GM21723 (cell line): Measurements from ENCODE around the gene PHAF1.

Source experiments
- ATAC-seq: cut with Tn5 transposase; IDR thresholded peaks from one replicate; pipeline ENCODE4 v1.9.1; 2021; ENCODE audit warnings: mild to moderate bottlenecking, moderate library complexity; ENCODE audit not compliant: unreplicated experiment

PHAF1 gene

GRCh38 chr16:67109407-67110135, at the start of gene PHAF1:
Gene PHAF1, plus strand, starts transcription at chr16:67109941. Its CDS starts 235 bp downstream, at chr16:67110176.
- ATAC-seq = peak; percentile 82

GRCh38 chr16:67063008-67063407, 46.7 kb upstream of the PHAF1 start:
- no peak for ATAC-seq

GRCh38 chr16:67068212-67068753, 41.5 kb upstream of the PHAF1 start:
- no peak for ATAC-seq

DNA sequence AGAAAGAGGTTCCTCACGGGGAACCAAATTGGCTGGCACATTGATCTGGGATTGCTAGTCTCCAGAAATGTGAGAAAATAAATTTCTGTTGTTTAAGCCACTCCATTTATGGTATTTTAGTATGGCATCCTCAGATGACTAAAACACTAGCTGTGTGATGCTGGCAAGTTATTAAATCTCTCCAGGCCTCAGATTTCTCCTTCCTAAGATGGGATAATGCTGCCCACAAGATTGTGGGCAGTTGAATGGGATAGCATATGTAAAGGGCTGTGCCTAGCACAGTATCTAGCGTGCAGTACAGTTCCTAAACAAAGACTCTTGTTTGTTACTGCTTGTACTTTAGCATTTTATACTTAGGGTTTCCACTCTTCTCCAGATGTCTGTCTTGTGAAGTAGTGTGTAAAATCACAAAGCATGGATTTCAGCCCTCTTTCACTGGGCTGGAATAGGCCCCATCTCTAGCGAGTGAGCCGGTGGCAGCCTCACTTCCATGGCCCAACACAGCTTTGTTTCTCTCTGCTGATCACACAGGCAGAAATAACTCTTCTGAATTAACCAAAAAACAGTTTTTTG, 38.2 kb upstream of the PHAF1 start:
- no peak for ATAC-seq

DNA sequence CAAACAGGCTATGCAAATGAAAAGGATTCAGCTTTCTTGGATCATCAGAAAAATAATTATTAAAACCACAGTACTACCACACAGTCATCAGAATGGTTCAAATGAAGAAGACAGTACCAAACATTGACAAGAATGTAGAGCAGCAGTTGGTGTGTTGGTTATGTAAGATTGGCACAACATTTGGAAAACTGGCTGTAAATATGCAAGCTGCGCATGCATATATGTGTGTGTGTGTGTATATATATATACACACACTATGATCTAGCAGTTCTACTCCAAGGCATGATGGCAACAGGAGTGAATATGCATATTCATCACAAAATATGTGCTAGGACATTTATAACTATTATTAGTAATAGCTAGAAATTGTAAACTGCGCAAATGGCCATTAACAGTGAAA, 34.4 kb upstream of the PHAF1 start:
- no peak for ATAC-seq

DNA sequence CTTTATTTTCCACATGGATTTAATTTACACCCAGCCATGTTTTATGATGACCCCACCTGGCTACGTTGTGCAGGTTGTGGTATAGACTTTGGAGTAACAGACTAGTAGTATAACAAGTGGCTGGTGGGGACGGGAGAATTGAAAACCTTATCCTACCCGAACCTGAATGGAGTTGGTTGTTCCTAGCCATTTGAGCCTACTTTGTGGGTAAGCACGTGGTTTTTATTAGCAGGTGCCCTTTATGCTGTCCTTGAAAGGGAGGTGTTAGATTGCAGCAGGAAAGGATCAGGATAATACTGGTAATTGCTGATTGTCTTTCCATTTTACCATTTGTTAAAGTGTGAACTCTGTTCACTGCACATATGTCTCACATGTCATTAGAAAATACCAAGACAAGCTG, 31.9 kb upstream of the PHAF1 start:
- no peak for ATAC-seq

DNA sequence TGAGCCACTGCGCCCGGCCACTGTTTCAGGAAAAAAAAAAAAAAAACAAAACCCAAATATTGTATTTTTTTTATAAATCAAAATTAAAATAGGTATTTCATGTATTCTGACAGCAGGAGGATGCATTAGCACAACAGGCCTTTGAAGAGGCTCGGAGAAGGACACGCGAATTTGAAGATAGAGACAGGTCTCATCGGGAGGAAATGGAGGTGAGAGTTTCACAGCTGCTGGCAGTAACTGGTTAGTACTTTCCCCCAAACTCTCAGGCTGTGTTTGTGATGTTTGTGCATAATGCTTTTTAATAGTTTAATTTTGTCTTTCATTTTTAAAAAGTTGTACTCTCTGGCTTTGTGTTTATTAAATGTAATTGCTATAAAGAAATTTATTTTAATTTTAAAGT, 27.6 kb upstream of the PHAF1 start:
- no peak for ATAC-seq

DNA sequence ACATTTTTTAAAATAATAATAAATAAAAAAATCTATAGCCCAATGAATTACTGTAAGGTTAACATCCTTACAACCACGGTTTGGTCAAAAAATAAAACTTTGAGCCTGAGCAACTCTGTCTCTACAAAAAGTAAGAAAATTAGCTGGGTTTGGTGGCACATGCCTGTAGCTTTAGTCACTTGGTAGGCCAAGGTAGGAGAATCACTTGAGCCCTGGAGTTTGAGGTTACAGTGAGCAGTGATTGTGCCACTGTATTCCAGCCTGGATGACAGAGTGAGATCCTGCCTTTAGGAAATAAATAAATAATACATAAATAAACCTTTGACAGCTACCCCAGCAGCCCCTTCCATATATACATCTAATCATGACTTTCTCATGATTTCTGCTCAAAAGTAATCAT, 26.9 kb upstream of the PHAF1 start:
- ATAC-seq = no peak

GRCh38 chr16:67084345-67085028, 25.3 kb upstream of the PHAF1 start:
- ATAC-seq = peak; percentile 68

- no peak for ATAC-seq
Measured at GRCh38 chr16:67086822-67087221, 22.9 kb upstream of the PHAF1 start.

GRCh38 chr16:67087291-67087690, 22.4 kb upstream of the PHAF1 start:
- ATAC-seq = no peak

DNA sequence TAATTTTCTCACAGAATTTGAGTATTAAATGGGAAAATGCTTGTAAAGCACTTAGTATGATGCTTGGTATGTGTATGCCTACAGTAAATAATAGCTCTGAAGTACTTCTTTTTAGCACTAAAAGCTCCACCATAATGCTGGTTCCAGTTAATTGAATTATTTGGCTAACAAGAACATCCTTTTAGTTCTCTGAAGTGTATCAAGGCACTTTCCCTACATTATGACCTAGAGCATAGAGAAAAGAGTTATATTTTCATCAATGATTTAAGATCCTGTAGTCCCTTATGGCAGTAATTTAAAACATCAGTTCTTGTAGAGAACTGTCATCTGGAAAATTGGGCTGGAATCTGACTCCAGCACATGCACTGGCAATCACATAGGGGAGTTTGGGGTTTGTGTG, 21.9 kb upstream of the PHAF1 start:
- ATAC-seq = no peak

- no peak for ATAC-seq
Measured at GRCh38 chr16:67088551-67088950, 21.2 kb upstream of the PHAF1 start.

DNA sequence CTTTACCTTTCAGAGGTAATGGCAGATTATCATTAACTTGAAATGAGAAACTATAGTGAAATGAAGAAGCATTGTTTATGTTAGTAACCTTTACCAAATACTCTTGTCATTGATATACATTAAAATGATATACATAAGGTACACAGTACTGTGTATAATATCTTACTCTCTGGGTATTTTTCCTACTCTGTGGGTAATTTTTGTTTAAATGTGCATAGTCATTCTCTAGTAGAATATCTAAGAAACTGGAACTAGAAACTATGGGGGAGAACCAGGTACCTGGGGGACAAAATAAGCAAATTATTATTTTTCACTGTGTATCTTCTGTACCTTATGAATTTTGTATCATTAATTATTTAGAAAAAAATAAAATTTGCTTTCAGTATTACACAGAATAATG, 20.6 kb upstream of the PHAF1 start:
- ATAC-seq = no peak

GRCh38 chr16:67091906-67092566, 17.7 kb upstream of the PHAF1 start:
- ATAC-seq = no peak

GRCh38 chr16:67093098-67093726, 16.5 kb upstream of the PHAF1 start:
- no peak for ATAC-seq

GRCh38 chr16:67098599-67098998, 11.1 kb upstream of the PHAF1 start:
- no peak for ATAC-seq

GRCh38 chr16:67100569-67101310, 9.0 kb upstream of the PHAF1 start:
- ATAC-seq = no peak

- ATAC-seq = no peak
Measured at GRCh38 chr16:67101311-67102082, 8.2 kb upstream of the PHAF1 start.
